H1 (cell line): ENCODE measurements around the gene SPDYC. TPM values are rescaled to one million over a fixed set of nuclear protein-coding genes. Genes with fewer than 3 reads are reported as not detected.

Source experiments
- CBX8 ChIP-seq: fragments of 300-800, 300-1000 bp; sonication (generic); IDR thresholded peaks from 2 replicates; pipeline ENCODE4 v1.7.1; 2016; ENCODE audit warnings: low read depth, low read length, borderline replicate concordance
- CHD7 ChIP-seq: fragments of 300-600 bp; sonication (generic); IDR thresholded peaks from 2 replicates; pipeline ENCODE4 v1.7.1; 2012; ENCODE audit warnings: low read length, moderate library complexity, mild to moderate bottlenecking, inconsistent platforms; ENCODE audit not compliant: insufficient replicate concordance
- JUN ChIP-seq: IDR thresholded peaks from 2 replicates; pipeline ENCODE4 v1.6.1; 2011; ENCODE audit warnings: low read depth, mild to moderate bottlenecking, improper control_type of control experiment, low read length
- JUND ChIP-seq: IDR thresholded peaks from 2 replicates; pipeline ENCODE4 v1.6.1; 2011; ENCODE audit warnings: mild to moderate bottlenecking, improper control_type of control experiment, low read length
- NANOG ChIP-seq: IDR thresholded peaks from 2 replicates; pipeline ENCODE4 v1.6.1; 2011; ENCODE audit warnings: low read length, low read depth, mild to moderate bottlenecking, inconsistent platforms; ENCODE audit not compliant: insufficient read depth, poor library complexity, severe bottlenecking
- RAD21 ChIP-seq, 2 experiments: IDR thresholded peaks in 1 of 2; conservative IDR thresholded peaks in 1 of 2; 2 replicates each; pipeline ENCODE4 v1.6.1; 2011; ENCODE audit warnings: low read depth in 2 of 2, low read length in 2 of 2, improper control_type of control experiment in 1 of 2, inconsistent platforms in 1 of 2, mild to moderate bottlenecking in 1 of 2, moderate library complexity in 1 of 2
- TBP ChIP-seq: IDR thresholded peaks from 2 replicates; pipeline ENCODE4 v1.6.1; 2011; ENCODE audit warnings: low read depth, low read length, improper control_type of control experiment
- TEAD4 ChIP-seq: IDR thresholded peaks from 2 replicates; pipeline ENCODE4 v1.6.1; 2012; ENCODE audit warnings: low read depth, low read length, inconsistent platforms, mixed read lengths
- USF2 ChIP-seq: IDR thresholded peaks from 2 replicates; pipeline ENCODE4 v1.6.1; 2011; ENCODE audit warnings: low read length, improper control_type of control experiment
- YY1 ChIP-seq: IDR thresholded peaks from 2 replicates; pipeline ENCODE4 v1.6.1; 2011; ENCODE audit warnings: low read depth, mild to moderate bottlenecking, low read length
- polyA plus RNA-seq, 7 experiments: library from polyadenylated mRNA; depleted of rRNA in 3 of 7; stranded (reverse) in 5 of 7; unstranded in 2 of 7; fragments of >200 nt in 5 of 7; fragments of 200-250 nt in 2 of 7; gene quantifications; 1 replicate in 5 of 7; 2 replicates in 1 of 7; 4 replicates in 1 of 7; pipeline versions ENCODE4 v1.2.1 to v1.2.3, GENCODE V29; 2011 to 2013; ENCODE audit warnings: missing spikeins in 2 of 7, mixed read lengths in 2 of 7
- total RNA-seq: library from RNA; stranded (reverse); fragmentation: NEBNext Ultra II Directional; extraction: Animal tissue kit (Norgen Biotek cat#: 25700); gene quantifications from 2 replicates; pipeline ENCODE4 v1.2.1, GENCODE V29; 2021

SPDYC gene
- total and polyA plus RNA-seq, 2 of the 8 experiments (the other 6 are each of a cell fraction or from before 2014, with no cell fraction given) = 0.15 TPM; not detected in 1

GRCh38 chr11:65212226-65212801 lies 42.3 kb downstream of the SPDYC start (continued):
- no peak for TF ChIP-seq CHD7
- no peak for TF ChIP-seq JUND
- TF ChIP-seq JUN = no peak
- TF ChIP-seq CBX8 = no peak
- TF ChIP-seq YY1 = no peak
- TF ChIP-seq TBP = no peak
- TF ChIP-seq RAD21 (IDR thresholded peaks at IDR 0.05 in 1 of 2, conservative IDR thresholded peaks at IDR 0.05 in 1 of 2; ENCODE audit: low read depth in 2 of 2, low read length in 2 of 2) = no peak
- no peak for TF ChIP-seq NANOG
- no peak for TF ChIP-seq USF2
- TF ChIP-seq TEAD4 = no peak
